ENCODE data around the gene SHOX. TPM values are rescaled to one million over a fixed set of nuclear protein-coding genes. Genes with fewer than 3 reads are reported as not detected.

SHOX gene
- total and polyA plus RNA-seq, 10 of the 15 experiments (the other 5 are each of a cell fraction or from before 2014, with no cell fraction given): 0.42 TPM; not detected in 9

GRCh38 chrX:649166-649565 lies 18.6 kb downstream of the SHOX start:
- Histone ChIP-seq H3K79me2 (ENCODE audit: control insufficient read depth, insufficient read depth, low read length) (no peaks in the 10 kb centered on the region), H3K9me3 (replicated peaks; ENCODE audit: control insufficient read depth, insufficient read depth, low read length) (no peaks in the 10 kb centered on the region; the same call in 2 of the 3 replicates), H4K20me1 (ENCODE audit: control insufficient read depth, insufficient read depth) (no peaks in the 10 kb centered on the region), H3K9ac (ENCODE audit: control insufficient read depth, insufficient read depth, low read length) (no peak overlapping the region), H3K27ac (ENCODE audit: control insufficient read depth, insufficient read depth) (no peak overlapping the region), H3K27me3 (replicated peaks in 1 of 2; ENCODE audit: control insufficient read depth in 2 of 2, insufficient read depth in 2 of 2, low read length in 1 of 2) (no peaks in the 10 kb centered on the region), H3K4me1 (ENCODE audit: control insufficient read depth, insufficient read depth, low read length) (no peaks in the 10 kb centered on the region), H2AFZ (ENCODE audit: control insufficient read depth, low read depth, low read length) (no peak overlapping the region), H3K4me2 (ENCODE audit: control insufficient read depth, insufficient read depth) (no peak overlapping the region), H3K4me3 (no peak overlapping the region), H3K36me3 (ENCODE audit: control insufficient read depth in 2 of 2, insufficient read depth in 2 of 2, low read length in 1 of 2) (no peaks in the 10 kb centered on the region)
- ChIA-PET RAD21 (ENCODE audit: unreplicated experiment) (no interaction called here), CTCF (no interaction called here), SMC1A (ENCODE audit: uncharacterized antibody, unreplicated experiment) (no interaction called here), POLR2A (no interaction called here)
- intact Hi-C loops (cut with micrococcal nuclease; ENCODE audit: unreplicated experiment) (no loop called here), in situ Hi-C loops (cut with MboI) (no loop called here)
- 64% methylated on average over 15 of the region's 15 CpGs for WGBS (ENCODE audit: insufficient coverage, insufficient replicate concordance, low lambda C conversion rate, missing lambda C conversion rate)
- TF ChIP-seq SP1 (IDR thresholded peaks at IDR 0.05; ENCODE audit: low read depth, low read length) (no peak), KAT2A (conservative IDR thresholded peaks at IDR 0.05; ENCODE audit: control insufficient read depth, low read depth, low read length) (no peak), NKRF (conservative IDR thresholded peaks at IDR 0.05) (no peak), NFYB (IDR thresholded peaks at IDR 0.05; ENCODE audit: insufficient read depth, low read depth, low read length) (no peak), ZNF622 (IDR thresholded peaks at IDR 0.05) (no peak), STAT1 (conservative IDR thresholded peaks at IDR 0.05) (no peak), ZNF207 (IDR thresholded peaks at IDR 0.05; ENCODE audit: borderline replicate concordance) (no peak), CHD2 (IDR thresholded peaks at IDR 0.05; ENCODE audit: borderline replicate concordance, low read depth, low read length) (no peak), SMARCA5 (IDR thresholded peaks at IDR 0.05) (no peak), JUNB (IDR thresholded peaks at IDR 0.05) (no peak)
- FAIRE-seq (no peak), ATAC-seq (no peak), DNase-seq (ENCODE audit: low read depth, low spot score) (no peak)
- no TSS peak for BruUV-seq (replicated peaks)

Data from GM12878 (cell line).